ENCODE measurements around the gene NPM1. TPM values are rescaled to one million over a fixed set of nuclear protein-coding genes. Genes with fewer than 3 reads are reported as not detected.
A peak's percentile ranks its signal among the peaks of the same experiment; 100 is the strongest.
"Not testable (repeated sequence)": the region's sequence is repeated elsewhere in the genome, so short reads cannot be mapped to it uniquely, and the experiment has no call there.

The NPM1 gene
- 1,000 to 10,000 TPM; 1,760 to 2,039 (median 1,873) TPM for polyA plus RNA-seq (ENCODE audit: insufficient read length in 3 of 3)

- peak; percentile 93 to 98 (median 97) for DNase-seq (ENCODE audit: low read depth in 3 of 3, low spot score in 2 of 3)
Observed at GRCh38 chr5:171387345-171387969, at the start of gene NPM1. NPM1 (plus strand) TSS chr5:171387849; CDS start chr5:171387949, 100 bp downstream.

- DNase-seq (ENCODE audit: low read depth in 3 of 3, low spot score in 2 of 3) = no peak
Observed at GRCh38 chr5:171340042-171340441, 47.6 kb upstream of the NPM1 start.

- no peak for DNase-seq (ENCODE audit: low read depth in 3 of 3, low spot score in 2 of 3)
Observed at GRCh38 chr5:171340491-171340890, 47.2 kb upstream of the NPM1 start.

- peak in 2 of 3 donors; percentile 41 to 48 for DNase-seq (ENCODE audit: low read depth in 3 of 3, low spot score in 2 of 3)
Observed at GRCh38 chr5:171342362-171343111, 45.1 kb upstream of the NPM1 start.

- no peak for DNase-seq (ENCODE audit: low read depth in 3 of 3, low spot score in 2 of 3)
Observed at GRCh38 chr5:171344936-171345608, 42.6 kb upstream of the NPM1 start.

- DNase-seq (ENCODE audit: low read depth in 3 of 3, low spot score in 2 of 3) = no peak
Observed at GRCh38 chr5:171351536-171352073, 36.0 kb upstream of the NPM1 start.

GRCh38 chr5:171355302-171355724, 32.3 kb upstream of the NPM1 start:
- DNase-seq (ENCODE audit: low read depth in 3 of 3, low spot score in 2 of 3) = no peak

- DNase-seq (ENCODE audit: low read depth in 3 of 3, low spot score in 2 of 3) = no peak
Observed at GRCh38 chr5:171357843-171358242, 29.8 kb upstream of the NPM1 start.

GRCh38 chr5:171361151-171361550, 26.5 kb upstream of the NPM1 start:
- DNase-seq (ENCODE audit: low read depth in 3 of 3, low spot score in 2 of 3) = not testable (repeated sequence)

GRCh38 chr5:171363249-171363648, 24.4 kb upstream of the NPM1 start:
- not testable (repeated sequence) for DNase-seq (ENCODE audit: low read depth in 3 of 3, low spot score in 2 of 3)

GRCh38 chr5:171363846-171364245, 23.8 kb upstream of the NPM1 start:
- no peak for DNase-seq (ENCODE audit: low read depth in 3 of 3, low spot score in 2 of 3)

GRCh38 chr5:171365351-171365750, 22.3 kb upstream of the NPM1 start:
- DNase-seq (ENCODE audit: low read depth in 3 of 3, low spot score in 2 of 3) = no peak

GRCh38 chr5:171366645-171367044, 21.0 kb upstream of the NPM1 start:
- DNase-seq (ENCODE audit: low read depth in 3 of 3, low spot score in 2 of 3) = no peak

GRCh38 chr5:171367424-171368370, 20.0 kb upstream of the NPM1 start:
- DNase-seq (ENCODE audit: low read depth in 3 of 3, low spot score in 2 of 3) = no peak

- no peak for DNase-seq (ENCODE audit: low read depth in 3 of 3, low spot score in 2 of 3)
Observed at GRCh38 chr5:171369056-171369455, 18.6 kb upstream of the NPM1 start.

- DNase-seq (ENCODE audit: low read depth in 3 of 3, low spot score in 2 of 3) = no peak
Observed at GRCh38 chr5:171369898-171370297, 17.8 kb upstream of the NPM1 start.

GRCh38 chr5:171370881-171371280, 16.8 kb upstream of the NPM1 start:
- DNase-seq (ENCODE audit: low read depth in 3 of 3, low spot score in 2 of 3) = not testable (repeated sequence)

GRCh38 chr5:171371326-171371725, 16.3 kb upstream of the NPM1 start:
- no peak for DNase-seq (ENCODE audit: low read depth in 3 of 3, low spot score in 2 of 3)

- DNase-seq (ENCODE audit: low read depth in 3 of 3, low spot score in 2 of 3) = no peak
Observed at GRCh38 chr5:171379961-171380360, 7.7 kb upstream of the NPM1 start.

- not testable (repeated sequence) for DNase-seq (ENCODE audit: low read depth in 3 of 3, low spot score in 2 of 3)
Observed at GRCh38 chr5:171384416-171384815, 3.2 kb upstream of the NPM1 start.

Data from right renal cortex interstitium (tissue), 3 donors.